Prostate gland (tissue), 2 donors: Measurements from ENCODE around the gene KCTD17. TPM values are rescaled to one million over a fixed set of nuclear protein-coding genes. Genes with fewer than 3 reads are reported as not detected.

Source experiments
- DNase-seq: peaks from one replicate; pipeline ENCODE4 v3.0.0-alpha.2; 2019; ENCODE audit warnings: low spot score
- H3K27ac ChIP-seq, 2 donors: fragments of 200-600 bp; sonication (generic); 2 replicates each; pipeline ENCODE4 v1.5.1; 2017 to 2019
- H3K27me3 ChIP-seq: fragments of 200-600 bp; sonication (generic); replicated peaks from 2 replicates; pipeline ENCODE4 v1.5.1; 2019; ENCODE audit not compliant: insufficient read depth
- H3K36me3 ChIP-seq, 2 donors: fragments of 200-600 bp; sonication (generic); 1 replicate in 1 of 2; 2 replicates in 1 of 2; pipeline versions ENCODE4 v1.5.1 to v1.8.1; 2017 to 2019
- H3K4me1 ChIP-seq: fragments of 200-600 bp; sonication (generic); replicated peaks from 2 replicates; pipeline ENCODE4 v1.5.1; 2019
- H3K4me3 ChIP-seq, 2 donors: fragments of 200-600 bp; sonication (generic); 2 replicates each; pipeline ENCODE4 v1.5.1; 2017 to 2019
- H3K9me3 ChIP-seq: fragments of 200-600 bp; sonication (generic); 2 replicates; pipeline ENCODE4 v1.5.1; 2017
- CTCF ChIP-seq, 4 experiments: fragments of 200-600 bp in 2 of 4; fragments of 450-650 bp in 2 of 4; sonication (generic) in 2 of 4; IDR thresholded peaks; 1 replicate in 3 of 4; 2 replicates in 1 of 4; pipeline ENCODE4 v1.5.1; 2016 to 2019; ENCODE audit warnings: antibody characterized with exemption in 4 of 4, mild to moderate bottlenecking in 2 of 4, moderate library complexity in 2 of 4
- POLR2A ChIP-seq: fragments of 450-650 bp; IDR thresholded peaks from one replicate; pipeline ENCODE4 v1.6.1; 2016; ENCODE audit warnings: antibody characterized with exemption, mild to moderate bottlenecking
- POLR2AphosphoS5 ChIP-seq: sonication (generic); formaldehyde crosslinking; IDR thresholded peaks from one replicate; pipeline ENCODE4 v1.6.1; 2017; ENCODE audit warnings: antibody characterized with exemption
- WGBS: methylation state at CpG from one replicate; pipeline ENCODE4 v1.1.5; 2018; 5-methylcytosine and 5-hydroxymethylcytosine counted together
- intact Hi-C: fragments of 100-400 bp; cut with DNase I; formaldehyde crosslinking; loops from one replicate; pipeline ENCODE4 v1.14.2; 2022
- total RNA-seq, 2 donors: library from RNA; depleted of rRNA; stranded (reverse); fragments of >200 nt; gene quantifications; one replicate each; pipeline ENCODE4 v1.1.0, GENCODE V29; 2016

KCTD17 gene
- total RNA-seq, 2 donors from 2014 or later, result 7.8 to 32.4 TPM

DNA sequence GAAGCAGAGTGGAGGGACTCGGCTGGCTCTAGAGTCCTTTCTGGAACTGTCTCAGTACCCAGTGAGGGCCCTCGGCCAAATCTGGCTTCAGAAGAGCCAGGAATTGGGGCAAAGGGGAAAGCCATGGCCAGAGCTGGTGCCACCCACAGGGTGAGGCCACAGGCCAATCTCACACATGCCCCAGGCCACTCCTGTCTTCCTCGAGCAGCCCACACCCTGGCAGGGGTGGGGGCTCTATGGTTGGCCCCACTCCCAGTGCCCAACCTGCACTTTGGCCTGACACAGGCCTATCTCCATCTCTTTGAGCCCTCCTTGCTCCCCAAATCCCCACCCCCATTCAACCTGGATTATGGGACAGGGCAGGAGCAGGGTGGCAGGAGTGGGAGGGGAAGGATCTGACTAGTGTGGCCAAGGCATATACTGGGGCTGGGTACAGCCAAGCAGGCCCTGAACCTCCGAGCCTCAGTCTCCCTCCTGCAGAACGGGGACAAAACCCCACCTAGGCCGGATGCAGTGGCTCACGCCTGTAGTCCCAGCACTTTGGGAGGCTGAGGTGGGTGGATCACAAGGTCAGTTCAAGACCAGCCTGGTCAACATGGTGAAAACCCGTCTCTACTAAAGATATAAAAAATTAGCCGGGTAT, 39.2 kb upstream of the KCTD17 start:
- DNase-seq, result no peak
- H3K9me3 ChIP-seq, result no peaks in the 10 kb centered on the region
- intact Hi-C loops, result no loop called here
- TF ChIP-seq CTCF (IDR thresholded peaks at IDR 0.05), result no peak
- TF ChIP-seq POLR2AphosphoS5, result no peak
- TF ChIP-seq POLR2A, result no peak
- no peaks in the 10 kb centered on the region for H3K27me3 ChIP-seq
- H3K27ac ChIP-seq, result no peak overlapping the region
- 76% methylated on average over 9 of the region's 9 CpGs for WGBS
- H3K4me3 ChIP-seq, result no peak overlapping the region
- H3K36me3 ChIP-seq, result no peaks in the 10 kb centered on the region
- no peaks in the 10 kb centered on the region for H3K4me1 ChIP-seq

DNA sequence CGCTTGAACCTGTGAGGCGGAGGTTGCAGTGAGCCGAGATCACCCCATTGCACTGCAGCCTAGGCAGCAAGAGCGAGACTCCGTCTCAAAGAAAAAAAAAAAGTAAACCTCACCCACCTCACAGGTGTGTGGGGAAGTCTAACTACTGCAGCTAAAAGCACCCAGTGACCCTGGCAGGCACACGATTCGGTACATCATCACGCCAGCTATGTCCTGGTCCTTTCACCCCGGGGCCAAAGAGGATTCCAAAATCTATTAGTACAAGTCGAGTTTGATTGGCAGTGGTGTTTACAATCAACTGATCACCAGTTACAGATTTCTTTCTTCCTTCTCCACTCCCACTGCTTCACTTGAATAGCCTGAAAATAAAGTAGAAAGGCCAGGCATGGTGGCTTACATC, 38.6 kb upstream of the KCTD17 start:
- no peak overlapping the region for H3K4me3 ChIP-seq
- WGBS, result 79% methylated on average over 10 of the region's 10 CpGs
- no peaks in the 10 kb centered on the region for H3K27me3 ChIP-seq
- H3K27ac ChIP-seq, result no peak overlapping the region
- intact Hi-C loops, result no loop called here
- H3K9me3 ChIP-seq, result no peaks in the 10 kb centered on the region
- peaks cover under 1% of the 10 kb centered on the region for H3K4me1 ChIP-seq
- TF ChIP-seq POLR2A (no peak), POLR2AphosphoS5 (no peak), CTCF (IDR thresholded peaks at IDR 0.05) (no peak)
- no peak for DNase-seq
- no peaks in the 10 kb centered on the region for H3K36me3 ChIP-seq

DNA sequence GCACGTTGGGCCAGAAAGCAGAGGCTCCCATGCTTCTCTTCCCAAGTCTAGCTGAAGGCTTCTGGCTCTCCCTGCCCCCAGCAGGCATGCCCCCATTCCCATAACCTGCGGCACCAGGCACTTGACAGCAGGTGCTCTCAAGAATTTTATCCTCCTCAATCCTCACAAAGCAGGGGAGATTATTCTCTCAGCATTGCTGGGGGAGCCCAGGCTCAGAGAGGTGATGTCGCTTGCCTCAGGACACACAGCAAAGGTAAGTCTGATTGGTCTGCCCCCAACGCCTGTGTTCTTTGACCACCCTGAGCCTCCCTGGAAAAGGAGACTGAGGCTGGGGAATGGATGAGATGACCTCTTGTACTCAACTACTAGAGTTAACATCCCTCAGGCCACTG, 37.1 kb upstream of the KCTD17 start:
- 76% methylated on average over 4 of the region's 4 CpGs for WGBS
- no peak overlapping the region for H3K27ac ChIP-seq
- H3K27me3 ChIP-seq, result no peaks in the 10 kb centered on the region
- TF ChIP-seq CTCF (IDR thresholded peaks at IDR 0.05) (no peak), POLR2A (no peak), POLR2AphosphoS5 (no peak)
- no peaks in the 10 kb centered on the region for H3K9me3 ChIP-seq
- peaks cover 6% of the 10 kb centered on the region for H3K4me1 ChIP-seq
- DNase-seq, result no peak
- no peaks in the 10 kb centered on the region for H3K36me3 ChIP-seq
- intact Hi-C loops, result no loop called here
- no peak overlapping the region for H3K4me3 ChIP-seq

GRCh38 chr22:37014835-37015586, 36.5 kb upstream of the KCTD17 start:
- no peaks in the 10 kb centered on the region for H3K9me3 ChIP-seq
- H3K27me3 ChIP-seq, result no peaks in the 10 kb centered on the region
- TF ChIP-seq POLR2AphosphoS5, result no peak
- H3K36me3 ChIP-seq, result no peaks in the 10 kb centered on the region
- peaks cover 6% of the 10 kb centered on the region for H3K4me1 ChIP-seq
- H3K4me3 ChIP-seq, result no peak overlapping the region
- no peak overlapping the region for H3K27ac ChIP-seq
- DNase-seq, result no peak
- intact Hi-C loops, result no loop called here
- WGBS, result 65% methylated on average over 12 of the region's 12 CpGs

- no peak overlapping the region for H3K27ac ChIP-seq
- H3K9me3 ChIP-seq, result no peaks in the 10 kb centered on the region
- no peak overlapping the region for H3K4me3 ChIP-seq
- H3K36me3 ChIP-seq, result no peaks in the 10 kb centered on the region
- H3K4me1 ChIP-seq, result peaks cover 8% of the 10 kb centered on the region
- DNase-seq, result no peak
- TF ChIP-seq POLR2A (no peak), POLR2AphosphoS5 (no peak), CTCF (IDR thresholded peaks at IDR 0.05) (no peak)
- WGBS, result 81% methylated on average over 4 of the region's 4 CpGs
- no peaks in the 10 kb centered on the region for H3K27me3 ChIP-seq
- intact Hi-C loops, result no loop called here
Observed at GRCh38 chr22:37015587-37015878, 36.0 kb upstream of the KCTD17 start.
